H1 (cell line): ENCODE results near the gene UCP1. TPM values are rescaled to one million over a fixed set of nuclear protein-coding genes. Genes with fewer than 3 reads are reported as not detected.

Source experiments
- BACH1 ChIP-seq: IDR thresholded peaks from 2 replicates; pipeline ENCODE4 v1.6.1; 2012; ENCODE audit warnings: low read length, improper control_type of control experiment
- CHD7 ChIP-seq: fragments of 300-600 bp; sonication (generic); IDR thresholded peaks from 2 replicates; pipeline ENCODE4 v1.7.1; 2012; ENCODE audit warnings: low read length, moderate library complexity, mild to moderate bottlenecking, inconsistent platforms; ENCODE audit not compliant: insufficient replicate concordance
- GTF2F1 ChIP-seq: IDR thresholded peaks from 2 replicates; pipeline ENCODE4 v1.6.1; 2012; ENCODE audit warnings: low read depth, low read length, improper control_type of control experiment, borderline replicate concordance
- NANOG ChIP-seq: IDR thresholded peaks from 2 replicates; pipeline ENCODE4 v1.6.1; 2011; ENCODE audit warnings: low read length, low read depth, mild to moderate bottlenecking, inconsistent platforms; ENCODE audit not compliant: insufficient read depth, poor library complexity, severe bottlenecking
- PHF8 ChIP-seq: fragments of 200-600 bp; sonication (generic); conservative IDR thresholded peaks from 2 replicates; pipeline ENCODE4 v1.7.1; 2012; ENCODE audit warnings: low read depth, mild to moderate bottlenecking, inconsistent platforms, low read length, moderate library complexity
- RXRA ChIP-seq: IDR thresholded peaks from 2 replicates; pipeline ENCODE4 v1.6.1; 2011; ENCODE audit warnings: low read depth, mild to moderate bottlenecking, low read length, moderate library complexity; ENCODE audit not compliant: insufficient read depth
- SP1 ChIP-seq: IDR thresholded peaks from 2 replicates; pipeline ENCODE4 v1.6.1; 2011; ENCODE audit warnings: low read depth, low read length
- SP2 ChIP-seq: IDR thresholded peaks from 2 replicates; pipeline ENCODE4 v1.6.1; 2012; ENCODE audit warnings: mild to moderate bottlenecking, low read length, inconsistent platforms
- TAF1 ChIP-seq: IDR thresholded peaks from 2 replicates; pipeline ENCODE4 v1.6.1; 2011; ENCODE audit warnings: mild to moderate bottlenecking, low read depth, low read length
- TAF7 ChIP-seq: optimal IDR thresholded peaks from 2 replicates; pipeline ENCODE3; 2011; ENCODE audit warnings: low read depth, mild to moderate bottlenecking, inconsistent platforms, low read length, moderate library complexity, borderline replicate concordance
- polyA plus RNA-seq, 7 experiments: library from polyadenylated mRNA; depleted of rRNA in 3 of 7; stranded (reverse) in 5 of 7; unstranded in 2 of 7; fragments of >200 nt in 5 of 7; fragments of 200-250 nt in 2 of 7; gene quantifications; 1 replicate in 5 of 7; 2 replicates in 1 of 7; 4 replicates in 1 of 7; pipeline versions ENCODE4 v1.2.1 to v1.2.3, GENCODE V29; 2011 to 2013; ENCODE audit warnings: missing spikeins in 2 of 7, mixed read lengths in 2 of 7
- total RNA-seq: library from RNA; stranded (reverse); fragmentation: NEBNext Ultra II Directional; extraction: Animal tissue kit (Norgen Biotek cat#: 25700); gene quantifications from 2 replicates; pipeline ENCODE4 v1.2.1, GENCODE V29; 2021
- TF ChIP-seq, protein P1 (sequence below): IDR thresholded peaks from 2 replicates; pipeline ENCODE4 v1.6.1; 2012; ENCODE audit warnings: low read length, inconsistent platforms

UCP1 gene
- total and polyA plus RNA-seq, 2 of the 8 experiments (the other 6 are each of a cell fraction or from before 2014, with no cell fraction given) = 0.20 to 0.44 TPM

- TF ChIP-seq CHD7 (no peak), TAF1 (no peak), RXRA (no peak), PHF8 (no peak), GTF2F1 (no peak), SP2 (no peak), SP1 (no peak), TAF7 (no peak), BACH1 (no peak), NANOG (no peak)
- TF ChIP-seq, protein P1, sequence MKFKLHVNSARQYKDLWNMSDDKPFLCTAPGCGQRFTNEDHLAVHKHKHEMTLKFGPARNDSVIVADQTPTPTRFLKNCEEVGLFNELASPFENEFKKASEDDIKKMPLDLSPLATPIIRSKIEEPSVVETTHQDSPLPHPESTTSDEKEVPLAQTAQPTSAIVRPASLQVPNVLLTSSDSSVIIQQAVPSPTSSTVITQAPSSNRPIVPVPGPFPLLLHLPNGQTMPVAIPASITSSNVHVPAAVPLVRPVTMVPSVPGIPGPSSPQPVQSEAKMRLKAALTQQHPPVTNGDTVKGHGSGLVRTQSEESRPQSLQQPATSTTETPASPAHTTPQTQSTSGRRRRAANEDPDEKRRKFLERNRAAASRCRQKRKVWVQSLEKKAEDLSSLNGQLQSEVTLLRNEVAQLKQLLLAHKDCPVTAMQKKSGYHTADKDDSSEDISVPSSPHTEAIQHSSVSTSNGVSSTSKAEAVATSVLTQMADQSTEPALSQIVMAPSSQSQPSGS = no peak
These were observed 31.6 kb upstream of the UCP1 start (continued) for GRCh38 chr4:140600408-140600807.
